ENCODE results near the gene BBOX1.

The BBOX1 gene

DNA sequence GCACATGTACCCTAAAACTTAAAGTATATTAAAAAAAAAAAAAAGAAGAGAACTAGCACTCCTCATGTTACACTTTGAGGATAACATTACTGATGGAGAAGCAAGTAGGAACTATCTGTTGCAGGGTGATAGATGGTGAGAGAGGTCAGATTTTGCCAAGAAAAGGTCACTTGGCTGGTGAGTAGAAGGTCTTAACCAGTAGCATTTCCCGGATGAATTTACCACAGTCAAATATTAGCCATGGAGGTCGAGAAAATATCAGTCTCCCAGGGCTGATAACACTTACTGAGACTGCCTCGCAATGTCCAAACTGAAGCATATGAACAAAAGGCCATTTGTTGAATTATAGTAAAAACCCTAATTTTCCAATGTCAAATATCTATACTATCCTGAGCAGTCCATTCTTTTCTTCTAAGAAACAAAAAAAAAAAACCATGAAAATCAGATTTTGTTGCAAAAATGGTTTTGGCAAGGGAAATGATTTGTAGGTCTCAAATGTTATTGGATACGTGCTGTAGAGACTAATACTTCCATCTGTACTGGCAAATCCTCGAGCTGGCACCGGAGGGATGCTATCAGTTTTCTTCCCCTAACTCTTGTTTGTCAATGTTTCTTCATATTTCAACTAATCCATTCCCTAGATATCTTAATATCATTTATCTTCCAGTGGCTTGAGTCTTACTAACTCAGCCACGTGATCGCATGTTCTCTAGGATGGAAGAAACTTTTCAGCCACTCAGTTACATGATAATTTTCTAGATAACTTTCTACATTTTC lies 14.5 kb upstream of the BBOX1 start:
- Histone ChIP-seq H3K27ac (ENCODE audit: low read depth, low read length) (no peak overlapping the region), H3K9ac (ENCODE audit: low read depth, low read length) (no peak overlapping the region), H3K4me3 (ENCODE audit: low read depth, low read length) (no peak overlapping the region), H3K27me3 (ENCODE audit: control insufficient read depth, insufficient read depth, low read length) (no peaks in the 10 kb centered on the region), H3K36me3 (ENCODE audit: control insufficient read depth, insufficient read depth, low read length) (no peaks in the 10 kb centered on the region), H3K9me3 (ENCODE audit: control insufficient read depth, insufficient read depth, low read length) (no peaks in the 10 kb centered on the region), H3K4me1 (ENCODE audit: control insufficient read depth, insufficient read depth, low read length) (peaks cover 4% of the 10 kb centered on the region; the same call in 1 of the 2 replicates)

GRCh38 chr11:27028561-27028965 lies 12.1 kb upstream of the BBOX1 start:
- Histone ChIP-seq H3K27ac (ENCODE audit: low read depth, low read length) (no peak overlapping the region), H3K9me3 (ENCODE audit: control insufficient read depth, insufficient read depth, low read length) (no peaks in the 10 kb centered on the region), H3K4me3 (ENCODE audit: low read depth, low read length) (no peak overlapping the region), H3K36me3 (ENCODE audit: control insufficient read depth, insufficient read depth, low read length) (no peaks in the 10 kb centered on the region), H3K9ac (ENCODE audit: low read depth, low read length) (no peak overlapping the region), H3K4me1 (ENCODE audit: control insufficient read depth, insufficient read depth, low read length) (peaks cover 4% of the 10 kb centered on the region; the same call in 1 of the 2 replicates), H3K27me3 (ENCODE audit: control insufficient read depth, insufficient read depth, low read length) (no peaks in the 10 kb centered on the region)

- H3K9ac ChIP-seq (ENCODE audit: low read depth, low read length), result no peak overlapping the region
- peaks cover 4% of the 10 kb centered on the region; the same call in 1 of the 2 replicates for H3K4me1 ChIP-seq (ENCODE audit: control insufficient read depth, insufficient read depth, low read length)
- no peaks in the 10 kb centered on the region for H3K27me3 ChIP-seq (ENCODE audit: control insufficient read depth, insufficient read depth, low read length)
- no peak overlapping the region for H3K27ac ChIP-seq (ENCODE audit: low read depth, low read length)
- H3K36me3 ChIP-seq (ENCODE audit: control insufficient read depth, insufficient read depth, low read length), result no peaks in the 10 kb centered on the region
- H3K9me3 ChIP-seq (ENCODE audit: control insufficient read depth, insufficient read depth, low read length), result no peaks in the 10 kb centered on the region
- H3K4me3 ChIP-seq (ENCODE audit: low read depth, low read length), result no peak overlapping the region
These were observed 10.6 kb upstream of the BBOX1 start for GRCh38 chr11:27029966-27030365.

DNA sequence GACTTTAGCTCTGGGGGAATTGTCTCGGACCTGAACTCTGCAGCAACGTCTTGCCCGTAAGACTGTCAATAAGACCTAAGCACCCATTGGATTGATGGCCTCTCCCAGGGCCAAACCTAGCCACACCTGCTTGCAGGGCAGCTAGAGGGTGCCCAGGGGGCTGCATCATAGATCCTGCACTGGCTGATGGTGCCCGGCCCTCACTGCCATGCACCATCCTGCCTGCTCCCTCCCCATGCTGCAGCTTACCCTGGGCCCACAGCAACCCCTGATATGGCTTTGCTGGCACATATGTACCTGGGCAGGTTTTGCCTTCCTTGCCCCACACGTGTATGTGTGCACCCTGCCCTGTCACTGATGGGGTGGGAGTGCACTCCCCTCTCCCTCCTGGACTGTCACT lies 8.9 kb upstream of the BBOX1 start:
- Histone ChIP-seq H3K4me1 (ENCODE audit: control insufficient read depth, insufficient read depth, low read length) (no peaks in the 10 kb centered on the region), H3K4me3 (ENCODE audit: low read depth, low read length) (no peak overlapping the region), H3K36me3 (ENCODE audit: control insufficient read depth, insufficient read depth, low read length) (no peaks in the 10 kb centered on the region), H3K27me3 (ENCODE audit: control insufficient read depth, insufficient read depth, low read length) (no peaks in the 10 kb centered on the region), H3K9me3 (ENCODE audit: control insufficient read depth, insufficient read depth, low read length) (no peaks in the 10 kb centered on the region), H3K9ac (ENCODE audit: low read depth, low read length) (no peak overlapping the region), H3K27ac (ENCODE audit: low read depth, low read length) (no peak overlapping the region)

- H3K36me3 ChIP-seq (ENCODE audit: control insufficient read depth, insufficient read depth, low read length), result no peaks in the 10 kb centered on the region
- H3K27ac ChIP-seq (ENCODE audit: low read depth, low read length), result no peak overlapping the region
- H3K9me3 ChIP-seq (ENCODE audit: control insufficient read depth, insufficient read depth, low read length), result no peaks in the 10 kb centered on the region
- no peak overlapping the region for H3K4me3 ChIP-seq (ENCODE audit: low read depth, low read length)
- H3K4me1 ChIP-seq (ENCODE audit: control insufficient read depth, insufficient read depth, low read length), result peaks cover 15% of the 10 kb centered on the region
- H3K27me3 ChIP-seq (ENCODE audit: control insufficient read depth, insufficient read depth, low read length), result no peaks in the 10 kb centered on the region
- H3K9ac ChIP-seq (ENCODE audit: low read depth, low read length), result no peak overlapping the region
These were observed 742 bp upstream of the BBOX1 start for GRCh38 chr11:27039873-27040272.

GRCh38 chr11:27041141-27041899 lies 705 bp downstream of the BBOX1 start:
- no peak overlapping the region for H3K4me3 ChIP-seq (ENCODE audit: low read depth, low read length)
- H3K9me3 ChIP-seq (ENCODE audit: control insufficient read depth, insufficient read depth, low read length), result no peaks in the 10 kb centered on the region
- H3K4me1 ChIP-seq (ENCODE audit: control insufficient read depth, insufficient read depth, low read length), result peaks cover 15% of the 10 kb centered on the region
- H3K36me3 ChIP-seq (ENCODE audit: control insufficient read depth, insufficient read depth, low read length), result no peaks in the 10 kb centered on the region
- no peak overlapping the region for H3K9ac ChIP-seq (ENCODE audit: low read depth, low read length)
- no peaks in the 10 kb centered on the region for H3K27me3 ChIP-seq (ENCODE audit: control insufficient read depth, insufficient read depth, low read length)
- H3K27ac ChIP-seq (ENCODE audit: low read depth, low read length), result no peak overlapping the region

DNA sequence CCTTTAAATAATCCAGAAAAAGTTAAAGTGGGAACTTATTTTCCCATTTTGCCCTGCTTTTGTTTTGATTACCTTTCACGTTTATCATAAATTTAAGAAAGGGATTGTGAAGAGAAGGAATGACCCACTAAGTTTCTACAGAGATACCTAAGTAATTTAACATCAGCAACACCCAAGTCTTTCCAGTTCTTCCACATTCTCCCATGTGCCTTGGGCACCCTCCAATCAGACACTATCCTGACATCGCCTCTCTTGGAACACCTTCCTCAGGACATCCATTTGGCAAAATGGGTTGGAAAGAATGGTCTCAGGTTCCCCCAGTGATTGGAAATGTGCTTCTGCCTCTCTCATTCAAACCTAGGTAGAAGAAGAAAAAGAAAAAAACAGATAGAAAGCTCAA lies 6.3 kb downstream of the BBOX1 start:
- no peaks in the 10 kb centered on the region for H3K36me3 ChIP-seq (ENCODE audit: control insufficient read depth, insufficient read depth, low read length)
- H3K9ac ChIP-seq (ENCODE audit: low read depth, low read length), result no peak overlapping the region
- H3K27me3 ChIP-seq (ENCODE audit: control insufficient read depth, insufficient read depth, low read length), result no peaks in the 10 kb centered on the region
- peaks cover 2% of the 10 kb centered on the region; the same call in 1 of the 2 replicates for H3K9me3 ChIP-seq (ENCODE audit: control insufficient read depth, insufficient read depth, low read length)
- H3K27ac ChIP-seq (ENCODE audit: low read depth, low read length), result no peak overlapping the region
- H3K4me1 ChIP-seq (ENCODE audit: control insufficient read depth, insufficient read depth, low read length), result no peaks in the 10 kb centered on the region
- H3K4me3 ChIP-seq (ENCODE audit: low read depth, low read length), result no peak overlapping the region

DNA sequence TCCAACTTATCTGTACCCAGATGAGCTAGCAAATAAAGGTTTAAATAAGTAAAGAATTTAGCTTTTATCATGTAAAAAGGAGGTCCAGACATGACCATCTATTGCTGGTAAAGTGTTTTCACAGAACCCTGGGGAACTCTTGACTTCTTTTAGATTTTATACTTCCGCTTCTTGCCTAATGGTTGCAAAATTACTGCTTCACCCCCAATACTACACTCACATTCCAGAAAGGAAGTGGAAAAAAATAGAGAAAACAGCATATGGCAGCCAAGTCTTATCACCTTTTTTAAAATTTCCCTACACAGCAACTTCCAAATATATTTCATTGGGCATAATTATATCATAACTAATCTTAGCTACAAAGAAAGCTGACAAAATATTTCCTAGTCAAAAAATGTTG lies 12.1 kb downstream of the BBOX1 start:
- Histone ChIP-seq H3K4me3 (ENCODE audit: low read depth, low read length) (no peak overlapping the region), H3K36me3 (ENCODE audit: control insufficient read depth, insufficient read depth, low read length) (no peaks in the 10 kb centered on the region), H3K27ac (ENCODE audit: low read depth, low read length) (no peak overlapping the region), H3K9ac (ENCODE audit: low read depth, low read length) (no peak overlapping the region), H3K9me3 (ENCODE audit: control insufficient read depth, insufficient read depth, low read length) (peaks cover 2% of the 10 kb centered on the region; the same call in 1 of the 2 replicates), H3K4me1 (ENCODE audit: control insufficient read depth, insufficient read depth, low read length) (0 out of 2 replicates have a peak, but pooled peaks cover 4% of the 10 kb centered on the region), H3K27me3 (ENCODE audit: control insufficient read depth, insufficient read depth, low read length) (no peaks in the 10 kb centered on the region)

GRCh38 chr11:27055065-27055682 lies 14.6 kb downstream of the BBOX1 start:
- Histone ChIP-seq H3K9ac (ENCODE audit: low read depth, low read length) (no peak overlapping the region), H3K27me3 (ENCODE audit: control insufficient read depth, insufficient read depth, low read length) (no peaks in the 10 kb centered on the region), H3K4me1 (ENCODE audit: control insufficient read depth, insufficient read depth, low read length) (0 out of 2 replicates have a peak, but pooled peaks cover 4% of the 10 kb centered on the region), H3K36me3 (ENCODE audit: control insufficient read depth, insufficient read depth, low read length) (no peaks in the 10 kb centered on the region), H3K9me3 (ENCODE audit: control insufficient read depth, insufficient read depth, low read length) (no peaks in the 10 kb centered on the region), H3K4me3 (ENCODE audit: low read depth, low read length) (no peak overlapping the region), H3K27ac (ENCODE audit: low read depth, low read length) (no peak overlapping the region)

GRCh38 chr11:27057091-27057780 lies 16.6 kb downstream of the BBOX1 start:
- H3K4me1 ChIP-seq (ENCODE audit: control insufficient read depth, insufficient read depth, low read length), result 0 out of 2 replicates have a peak, but pooled peaks cover 4% of the 10 kb centered on the region

More at GRCh38 chr11:27057091-27057780, 16.6 kb downstream of the BBOX1 start:
- no peak overlapping the region for H3K27ac ChIP-seq (ENCODE audit: low read depth, low read length)
- H3K36me3 ChIP-seq (ENCODE audit: control insufficient read depth, insufficient read depth, low read length), result no peaks in the 10 kb centered on the region
- H3K9ac ChIP-seq (ENCODE audit: low read depth, low read length), result no peak overlapping the region
- H3K9me3 ChIP-seq (ENCODE audit: control insufficient read depth, insufficient read depth, low read length), result no peaks in the 10 kb centered on the region
- no peak overlapping the region for H3K4me3 ChIP-seq (ENCODE audit: low read depth, low read length)
- H3K27me3 ChIP-seq (ENCODE audit: control insufficient read depth, insufficient read depth, low read length), result no peaks in the 10 kb centered on the region
